K562 (cell line): ENCODE measurements around the gene MVP. TPM values are rescaled to one million over a fixed set of nuclear protein-coding genes. Genes with fewer than 3 reads are reported as not detected.
A peak's percentile ranks its signal among the peaks of the same experiment; 100 is the strongest.

Experiments used
- CHAMP1 ChIP-seq: fragments of 450-650 bp; IDR thresholded peaks from 2 replicates; pipeline ENCODE4 v1.6.1; 2016; ENCODE audit warnings: mild to moderate bottlenecking
- FIP1L1 ChIP-seq: fragments of 200-400 bp; formaldehyde crosslinking; IDR thresholded peaks from 2 replicates; pipeline ENCODE4 v1.6.1; 2018; ENCODE audit warnings: mild to moderate bottlenecking, low read depth, low read length; ENCODE audit not compliant: poor library complexity, severe bottlenecking
- L3MBTL2 ChIP-seq: fragments of 450-650 bp; IDR thresholded peaks from 2 replicates; pipeline ENCODE4 v1.6.1; 2016; ENCODE audit warnings: mild to moderate bottlenecking, moderate library complexity
- MNT ChIP-seq, 2 experiments: fragments of 450-650 bp; conservative IDR thresholded peaks; 2 replicates each; pipeline ENCODE4 v1.6.1; 2017; ENCODE audit warnings: mild to moderate bottlenecking in 2 of 2, moderate library complexity in 2 of 2
- polyA plus RNA-seq, 8 experiments: library from polyadenylated mRNA; depleted of rRNA in 4 of 8; stranded (reverse) in 5 of 8; unstranded in 3 of 8; fragments of >200 nt; fragmentation: Nextera tagmentation in 2 of 8; fragmentation: Illumina TruSeq in 1 of 8; extraction: Ambion mirVana in 2 of 8; extraction: Trizol in 1 of 8; gene quantifications; 2 replicates each; pipeline versions ENCODE4 v1.2.1 to v1.2.3, GENCODE V29; 2011 to 2014; ENCODE audit warnings: inconsistent platforms in 1 of 8, missing spikeins in 1 of 8
- total RNA-seq, 7 experiments: library from RNA; depleted of rRNA in 6 of 7; stranded (reverse); fragments of >200 nt in 6 of 7; fragmentation: Illumina TruSeq in 2 of 7; extraction: Trizol in 2 of 7; gene quantifications; 2 replicates each; pipeline versions ENCODE4 v1.2.1 to v1.2.3, GENCODE V29; 2011 to 2021; ENCODE audit warnings: low replicate concordance in 1 of 7

The MVP gene
- total and polyA plus RNA-seq, 9 of the 15 experiments (the other 6 are each of a cell fraction or from before 2014, with no cell fraction given), result 0.39 to 1.9 (median 0.76) TPM; not detected in 2

GRCh38 chr16:29876594-29877249 lies 56.5 kb downstream of the MVP start (continued):
- TF ChIP-seq FIP1L1, result no peak
- 0 out of 4 replicates have a peak, but pooled peaks of 1 of the 2 experiments have one; percentile 55 for TF ChIP-seq MNT (conservative IDR thresholded peaks at IDR 0.05)
- TF ChIP-seq L3MBTL2, result peak; percentile 74
- no peak for TF ChIP-seq CHAMP1
- TF ChIP-seq, all 486 proteins: peak for 19
